Heart right ventricle (tissue), 16 donors: ENCODE measurements around the gene LENG9. TPM values are rescaled to one million over a fixed set of nuclear protein-coding genes. Genes with fewer than 3 reads are reported as not detected.

Experiments
- ATAC-seq, 8 donors: fragments of 200-7000 bp; cut with Tn5 transposase; one replicate each; pipeline ENCODE4 v1.9.1; 2020; ENCODE audit warnings: mild to moderate bottlenecking in 8 of 8, moderate library complexity in 8 of 8, moderate number of reproducible peaks in 1 of 8
- DNase-seq, 2 donors: peaks; one replicate each; pipeline ENCODE4 v3.0.0-alpha.2; 2020
- H3K27ac ChIP-seq, 10 donors: fragments of 200-600 bp; sonication (generic) in 2 of 10; one replicate each; pipeline versions ENCODE4 v1.5.0 to v1.8.0; 2020 to 2022; ENCODE audit warnings: mild to moderate bottlenecking in 3 of 10
- H3K27me3 ChIP-seq, 7 donors: fragments of 200-600 bp; one replicate each; pipeline ENCODE4 v1.8.0; 2021 to 2022; ENCODE audit warnings: mild to moderate bottlenecking in 2 of 7
- H3K36me3 ChIP-seq, 9 donors: fragments of 200-600 bp; sonication (generic) in 1 of 9; one replicate each; pipeline versions ENCODE4 v1.5.0 to v1.8.0; 2020 to 2022; ENCODE audit warnings: mild to moderate bottlenecking in 2 of 9
- H3K4me1 ChIP-seq, 9 donors: fragments of 200-600 bp; sonication (generic) in 1 of 9; one replicate each; pipeline versions ENCODE4 v1.5.0 to v1.8.0; 2020 to 2022; ENCODE audit warnings: mild to moderate bottlenecking in 4 of 9
- H3K4me3 ChIP-seq, 10 donors: fragments of 200-600 bp; sonication (generic) in 2 of 10; one replicate each; pipeline versions ENCODE4 v1.5.0 to v1.8.0; 2020 to 2022; ENCODE audit warnings: mild to moderate bottlenecking in 7 of 10, moderate library complexity in 2 of 10
- H3K9me3 ChIP-seq, 11 donors: fragments of 200-600 bp in 10 of 11; sonication (generic) in 2 of 11; one replicate each; pipeline versions ENCODE4 v1.5.0 to v1.8.0; 2013 to 2022; ENCODE audit warnings: mild to moderate bottlenecking in 2 of 11, control low read depth in 1 of 11, moderate library complexity in 1 of 11
- CTCF ChIP-seq, 9 donors: fragments of 200-600 bp; sonication (generic) in 2 of 9; IDR thresholded peaks; one replicate each; pipeline versions ENCODE4 v1.5.0 to v1.8.0; 2021 to 2022; ENCODE audit warnings: antibody characterized with exemption in 9 of 9, mild to moderate bottlenecking in 5 of 9, moderate library complexity in 1 of 9
- WGBS, 2 donors: extraction: QIAGEN DNeasy Blood & Tissue Kit; methylation state at CpG; one replicate each; pipeline ENCODE4 v1.1.7; 2013; ENCODE audit warnings: inconsistent platforms in 1 of 2; 5-methylcytosine and 5-hydroxymethylcytosine counted together
- intact Hi-C, 10 donors: fragments of 100-400 bp; cut with DNase I; formaldehyde crosslinking; loops; one replicate each; pipeline versions ENCODE4 v1.11.1 to v1.14.2; 2022
- polyA plus RNA-seq, 2 donors: library from polyadenylated mRNA; stranded (reverse); fragments of 200-250 nt; gene quantifications; one replicate each; pipeline ENCODE4 v1.2.3, GENCODE V29; 2013
- total RNA-seq, 10 donors: library from RNA; stranded (reverse); fragmentation: NEBNext Ultra II Directional in 3 of 10; extraction: Animal tissue kit (Norgen Biotek cat#: 25700) in 3 of 10; gene quantifications; one replicate each; pipeline versions ENCODE4 v1.2.1 to v1.2.4, GENCODE V29; 2021 to 2023
- donor health status: Arrhythmogenic right ventricular cardiomyopathy.
- donor health status: ischemic (EF 13 %, LVEDD 7.1; RV severe dilation, severe dysfunction).
- donor health status: healthy with polysubstance abuse.
- donor health status: DM: no; HTN: yes; CAD: no.
- donor health status: DM: no; HTN: no; CAD: no.
- donor health status: ischemic (EF 25% LVEDD 6.9; RV normal size, moderate dysfunction).
- donor health status: ischemic (EF 25% LVEDD 5.7; RV mildly dilated, moderate dysfunction).
- donor health status: healthy.
- donor health status: DM: yes; HTN: yes; CAD: no.
- donor health status: Ischemic cardiomyopathy.
- donor health status: ischemic (EF 35%, LVEDD 5.7; RV mildly dilated, moderate dysfunction).
- donor health status: nonischemic (EF 11% LVEDD 7.7; RV severe dilation, severe dysfunction).
- donor health status: DM: yes; HTN: yes; CAD: no.
- donor health status: PGD.
- donor health status: ischemic (EF 29% LVEDD 5.4; RV normal size, mild dysfunction).
- donor health status: nonischemic (EF 23%, LVEDD 6.1; RV moderate dilation, normal function).

Gene LENG9
- total and polyA plus RNA-seq, 12 donors: 1.0 to 4.2 (median 1.6) TPM

GRCh38 chr19:54473892-54474372 lies 10.4 kb upstream of the LENG9 start:
- peak overlapping the region in 1 of 10 donors; percentile 22 for H3K4me3 ChIP-seq

GRCh38 chr19:54473071-54473891 lies 9.7 kb upstream of the LENG9 start, which contains the start of gene CDC42EP5:
CDC42EP5 (minus strand) TSS chr19:54473296; CDS start chr19:54465547, 7,749 bp downstream.
- peaks cover 5 to 44% (median 36%) of the 10 kb centered on the region in 9 donors for H3K4me1 ChIP-seq
- 8 to 9% methylated on average over 14 of the region's 14 CpGs for WGBS, 2 donors
- intact Hi-C loops: no loop called here
- H3K9me3 ChIP-seq: no peaks in the 10 kb centered on the region
- H3K27me3 ChIP-seq: peaks cover 0 to 85% (median 20%) of the 10 kb centered on the region in 7 donors
- no peak for TF ChIP-seq CTCF (IDR thresholded peaks at IDR 0.05)
- peak within 1 kb of the TSS; percentile 14 to 58 (median 52) for H3K4me3 ChIP-seq
- DNase-seq (peak; percentile 76 to 87), ATAC-seq (peak; percentile 90 to 95 (median 94))
- H3K27ac ChIP-seq: peak within 1 kb of the TSS; percentile 49 to 89 (median 81)
- H3K36me3 ChIP-seq: no peaks in the 10 kb centered on the region

More at GRCh38 chr19:54473892-54474372, 10.4 kb upstream of the LENG9 start:
- WGBS, 2 donors: 73 to 75% methylated on average over 6 of the region's 6 CpGs
- no peak for TF ChIP-seq CTCF (IDR thresholded peaks at IDR 0.05)
- Histone ChIP-seq H3K36me3 (no peaks in the 10 kb centered on the region), H3K9me3 (no peaks in the 10 kb centered on the region), H3K27me3 (peaks cover 0 to 86% (median 18%) of the 10 kb centered on the region in 7 donors), H3K27ac (peak overlapping the region in 7 of 10 donors; percentile 75 to 89 (median 83)), H3K4me1 (peaks cover 5 to 38% (median 35%) of the 10 kb centered on the region in 9 donors)
- intact Hi-C loops: no loop called here
- DNase-seq (no peak), ATAC-seq (no peak)

- ATAC-seq (peak; percentile 8 to 46 (median 38)), DNase-seq (peak; percentile 55 to 66)
- Histone ChIP-seq H3K36me3 (peaks cover 0 to 7% (median 0%) of the 10 kb centered on the region in 9 donors), H3K27me3 (peaks cover 0 to 78% (median 20%) of the 10 kb centered on the region in 7 donors), H3K9me3 (no peaks in the 10 kb centered on the region), H3K27ac (peak overlapping the region; percentile 76 to 95 (median 88)), H3K4me1 (peaks cover 5 to 44% (median 36%) of the 10 kb centered on the region in 9 donors), H3K4me3 (peak overlapping the region; percentile 45 to 67 (median 55))
- TF ChIP-seq CTCF (IDR thresholded peaks at IDR 0.05): no peak
- 2% methylated on average over 58 to 60 of the region's 60 CpGs for WGBS, 2 donors
- intact Hi-C loops: no loop called here
Measured at GRCh38 chr19:54470991-54471782, 7.6 kb upstream of the LENG9 start.
